GM10248 (cell line): ENCODE results near the gene SLC7A1.

Experiments used
- CTCF ChIA-PET: fragments of 300-600 bp; sonication (Branson Sonifier 250); formaldehyde crosslinking; extraction: SDS; loops from one replicate; lab custom pipeline; 2021; ENCODE audit warnings: antibody characterized with exemption; lab: Yijun Ruan, JAX
- POLR2A ChIA-PET: fragments of 350-650 bp; sonication (Branson Sonifier 250); formaldehyde crosslinking; extraction: SDS; loops from one replicate; lab custom pipeline; 2020; ENCODE audit warnings: antibody characterized with exemption; lab: Yijun Ruan, JAX
- DNase-seq: peaks from one replicate; pipeline ENCODE4 v3.0.0; 2012; ENCODE audit errors: extremely low spot score
- TF ChIP-seq, protein P1 (sequence below): IDR thresholded peaks from 2 replicates; pipeline ENCODE4 v1.5.1; 2012; ENCODE audit warnings: mild to moderate bottlenecking, low read depth; ENCODE audit errors: extremely low read depth, missing control alignments, control extremely low read depth

Gene SLC7A1

DNA sequence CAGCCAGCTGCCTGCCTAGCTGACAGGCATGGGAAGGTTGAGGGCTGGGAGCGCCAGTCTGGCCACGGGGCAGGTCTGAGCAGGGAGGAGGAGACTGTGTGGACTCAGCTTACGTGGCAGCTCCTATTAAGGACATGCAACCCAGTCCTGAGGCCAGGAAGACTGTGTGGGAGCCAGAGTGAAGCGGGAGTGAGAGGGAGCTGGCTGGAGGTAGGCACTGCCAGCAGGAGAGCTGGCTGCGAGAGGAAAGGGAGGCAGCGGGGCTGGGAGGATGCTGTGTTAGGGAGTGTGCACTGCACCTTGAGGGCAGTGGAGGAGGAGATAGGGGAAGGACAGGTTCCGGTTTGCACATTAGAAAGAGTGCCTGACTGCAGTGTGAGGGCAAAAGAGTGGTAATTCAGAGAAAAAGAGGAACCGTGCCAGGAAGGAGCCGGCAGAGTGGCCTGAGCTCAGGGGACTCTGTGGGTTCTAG is 99.2 kb downstream of the SLC7A1 start:
- ChIA-PET CTCF (interaction anchor here (1.0 to 4.4 kb wide), 5 partner anchors 12 to 618 kb away, joined by 3 to 51 read pairs (median 4); no protein-coding TSS in a partner anchor), POLR2A (no interaction called here)
- TF ChIP-seq, protein P1, sequence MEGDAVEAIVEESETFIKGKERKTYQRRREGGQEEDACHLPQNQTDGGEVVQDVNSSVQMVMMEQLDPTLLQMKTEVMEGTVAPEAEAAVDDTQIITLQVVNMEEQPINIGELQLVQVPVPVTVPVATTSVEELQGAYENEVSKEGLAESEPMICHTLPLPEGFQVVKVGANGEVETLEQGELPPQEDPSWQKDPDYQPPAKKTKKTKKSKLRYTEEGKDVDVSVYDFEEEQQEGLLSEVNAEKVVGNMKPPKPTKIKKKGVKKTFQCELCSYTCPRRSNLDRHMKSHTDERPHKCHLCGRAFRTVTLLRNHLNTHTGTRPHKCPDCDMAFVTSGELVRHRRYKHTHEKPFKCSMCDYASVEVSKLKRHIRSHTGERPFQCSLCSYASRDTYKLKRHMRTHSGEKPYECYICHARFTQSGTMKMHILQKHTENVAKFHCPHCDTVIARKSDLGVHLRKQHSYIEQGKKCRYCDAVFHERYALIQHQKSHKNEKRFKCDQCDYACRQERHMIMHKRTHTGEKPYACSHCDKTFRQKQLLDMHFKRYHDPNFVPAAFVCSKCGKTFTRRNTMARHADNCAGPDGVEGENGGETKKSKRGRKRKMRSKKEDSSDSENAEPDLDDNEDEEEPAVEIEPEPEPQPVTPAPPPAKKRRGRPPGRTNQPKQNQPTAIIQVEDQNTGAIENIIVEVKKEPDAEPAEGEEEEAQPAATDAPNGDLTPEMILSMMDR, result no peak
- DNase-seq, result peak; percentile 53

DNA sequence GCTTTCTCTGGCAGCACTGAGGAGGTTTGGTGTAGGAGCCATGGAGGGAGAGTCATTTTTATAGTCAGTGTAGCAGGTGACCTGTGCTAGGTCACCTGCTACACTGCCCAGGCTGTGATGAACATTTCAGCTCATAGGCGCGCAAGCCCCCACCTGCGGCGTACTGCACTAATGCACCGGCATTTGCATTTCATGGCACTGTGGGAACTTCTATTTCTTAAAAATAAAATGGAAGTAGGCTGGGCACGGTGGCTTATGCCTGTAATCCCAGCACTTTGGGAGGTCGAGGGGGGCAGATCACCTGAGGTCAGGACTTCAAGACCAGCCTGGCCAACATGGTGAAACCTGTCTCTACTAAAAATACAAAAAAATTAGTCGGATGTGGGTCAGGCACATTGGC is 101.0 kb downstream of the SLC7A1 start:
- DNase-seq, result no peak
- ChIA-PET CTCF (interaction anchor here (4.4 kb wide), 1 partner anchor 13 kb away, joined by 51 read pairs; no protein-coding TSS in a partner anchor), POLR2A (no interaction called here)
- TF ChIP-seq, protein P1, result no peak

GRCh38 chr13:29493796-29494195 is 101.7 kb downstream of the SLC7A1 start:
- ChIA-PET CTCF (interaction anchor here (1.0 to 2.2 kb wide), 2 partner anchors 14 to 214 kb away, joined by 3 to 10 read pairs; no protein-coding TSS in a partner anchor), POLR2A (no interaction called here)
- TF ChIP-seq, protein P1, result no peak
- DNase-seq, result no peak

GRCh38 chr13:29491248-29491647 is 104.2 kb downstream of the SLC7A1 start:
- no peak for DNase-seq
- TF ChIP-seq, protein P1, result no peak
- ChIA-PET POLR2A (no interaction called here), CTCF (interaction anchor here (0.8 kb wide), 1 partner anchor 18 kb away, joined by 3 read pairs; no protein-coding TSS in a partner anchor)

GRCh38 chr13:29490561-29490885 is 105.0 kb downstream of the SLC7A1 start:
- POLR2A ChIA-PET, result no interaction called here
- CTCF ChIA-PET, result interaction anchor here (0.8 to 2.0 kb wide), 2 partner anchors 17 to 18 kb away, joined by 3 to 10 read pairs; no protein-coding TSS in a partner anchor
- DNase-seq, result no peak
- TF ChIP-seq, protein P1, result no peak

DNA sequence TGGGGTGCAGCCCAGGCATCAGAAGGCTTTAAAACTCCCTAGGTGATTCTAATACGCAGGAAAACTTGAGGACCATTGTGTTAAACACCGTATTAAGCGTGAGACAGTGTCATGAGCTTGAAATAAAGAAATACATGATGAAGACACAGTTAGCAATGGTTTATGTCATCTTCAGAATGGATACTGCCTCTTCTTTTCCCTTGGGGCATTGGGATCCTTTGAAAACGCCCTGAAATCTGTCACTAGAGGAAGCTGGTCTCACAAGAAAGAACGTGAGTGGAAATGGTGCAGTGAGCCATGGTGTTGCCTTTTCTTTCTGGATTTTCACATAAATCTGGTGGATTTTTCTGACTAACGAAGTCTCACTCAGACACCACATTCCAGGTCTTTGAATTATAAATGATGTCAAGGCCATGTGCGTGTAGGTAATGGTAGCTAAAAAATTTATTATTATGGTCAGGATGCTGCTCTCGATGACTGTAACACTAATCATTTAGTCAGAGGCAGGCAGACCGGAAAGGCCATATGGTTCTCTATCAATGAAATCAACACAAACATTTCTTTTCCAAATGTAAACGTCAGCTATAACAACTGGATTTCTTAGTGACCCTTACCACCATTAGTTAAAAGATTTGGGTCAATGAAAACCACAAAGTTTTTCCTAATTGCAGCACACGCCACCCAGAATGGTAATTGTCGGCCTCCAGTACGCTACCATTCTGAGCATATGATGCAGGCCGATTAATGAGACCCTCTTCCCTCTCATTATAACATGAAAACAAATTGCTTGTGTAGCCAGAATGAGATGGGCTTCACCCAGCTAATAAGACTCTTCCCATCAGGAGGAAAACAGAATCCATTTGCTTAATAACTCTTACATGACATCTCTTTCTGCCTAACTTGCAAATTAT is 105.6 kb downstream of the SLC7A1 start:
- TF ChIP-seq, protein P1, result no peak
- no peak for DNase-seq
- POLR2A ChIA-PET, result no interaction called here
- CTCF ChIA-PET, result interaction anchor here (0.8 to 2.0 kb wide), 2 partner anchors 16 to 18 kb away, joined by 3 to 10 read pairs; no protein-coding TSS in a partner anchor
